Aorta (tissue), 5 donors: ENCODE results near the gene CDKN3. TPM values are rescaled to one million over a fixed set of nuclear protein-coding genes. Genes with fewer than 3 reads are reported as not detected.
"Not testable (repeated sequence)": the region's sequence is repeated elsewhere in the genome, so short reads cannot be mapped to it uniquely, and the experiment has no call there.

Experiments used
- ATAC-seq: fragments of 200-7000 bp; cut with Tn5 transposase; one replicate; pipeline ENCODE4 v1.9.1; 2022; ENCODE audit warnings: moderate library complexity; ENCODE audit not compliant: low FRiP score
- DNase-seq, 2 donors: peaks; one replicate each; pipeline ENCODE4 v3.0.0-alpha.2; 2020
- H3K27ac ChIP-seq, 2 donors: one replicate each; pipeline ENCODE4 v1.5.1; 2013; ENCODE audit warnings: low read length in 2 of 2, mild to moderate bottlenecking in 2 of 2, moderate library complexity in 2 of 2, control low read depth in 1 of 2, inconsistent platforms in 1 of 2, low read depth in 1 of 2
- H3K27me3 ChIP-seq, 2 donors: one replicate each; pipeline ENCODE4 v1.6.1; 2013; ENCODE audit warnings: control low read depth in 1 of 2, low read length in 1 of 2, mild to moderate bottlenecking in 1 of 2, moderate library complexity in 1 of 2; ENCODE audit not compliant: insufficient read depth in 2 of 2, control insufficient read depth in 1 of 2
- H3K36me3 ChIP-seq, 2 donors: one replicate each; pipeline ENCODE4 v1.6.1; 2013; ENCODE audit warnings: control low read depth in 1 of 2, low read length in 1 of 2, mild to moderate bottlenecking in 1 of 2; ENCODE audit not compliant: insufficient read depth in 2 of 2, control insufficient read depth in 1 of 2
- H3K4me1 ChIP-seq, 2 donors: one replicate each; pipeline ENCODE4 v1.6.1; 2013; ENCODE audit warnings: low read length in 2 of 2, control low read depth in 1 of 2, mild to moderate bottlenecking in 1 of 2, moderate library complexity in 1 of 2; ENCODE audit not compliant: insufficient read depth in 2 of 2, control insufficient read depth in 1 of 2
- H3K4me3 ChIP-seq, 2 donors: one replicate each; pipeline ENCODE4 v1.5.1; 2013; ENCODE audit warnings: low read length in 2 of 2, control low read depth in 1 of 2, mild to moderate bottlenecking in 1 of 2
- H3K9me3 ChIP-seq: one replicate; pipeline ENCODE4 v1.6.1; 2013; ENCODE audit warnings: mild to moderate bottlenecking, low read length; ENCODE audit not compliant: control insufficient read depth
- WGBS, 2 donors: extraction: QIAGEN DNeasy Blood & Tissue Kit; methylation state at CpG; one replicate each; pipeline ENCODE4 v1.1.7; 2013; 5-methylcytosine and 5-hydroxymethylcytosine counted together
- intact Hi-C, 2 donors: fragments of 100-400 bp; cut with DNase I; formaldehyde crosslinking; loops; one replicate each; pipeline versions ENCODE4 v1.14.2 to v1.15.0; 2022
- polyA plus RNA-seq, 2 donors: library from polyadenylated mRNA; stranded (reverse); fragments of 200-250 nt; gene quantifications; one replicate each; pipeline ENCODE4 v1.2.3, GENCODE V29; 2013
- total RNA-seq, 2 donors: library from RNA; stranded (reverse); fragmentation: NEBNext Ultra II Directional; extraction: Animal tissue kit (Norgen Biotek cat#: 25700); gene quantifications; one replicate each; pipeline ENCODE4 v1.2.1, GENCODE V29; 2021
- donor health status: healthy with polysubstance abuse.
- donor health status: Bipolar disorder and iron deficiency.
- donor health status: DM: no; HTN: no; CAD: no.
- donor health status: DM: no; HTN: no; CAD: no.
- donor health status: DM: yes; HTN: yes; CAD: no.

Gene CDKN3
- total and polyA plus RNA-seq, 4 donors: 2.2 to 10.5 (median 6.4) TPM

GRCh38 chr14:54381821-54382220, 15.0 kb upstream of the CDKN3 start:
- no peak overlapping the region for H3K27ac ChIP-seq
- intact Hi-C loops: no loop called here
- H3K4me1 ChIP-seq: no peaks in the 10 kb centered on the region
- no peaks in the 10 kb centered on the region for H3K27me3 ChIP-seq
- H3K9me3 ChIP-seq: no peaks in the 10 kb centered on the region
- no peak overlapping the region for H3K4me3 ChIP-seq
- H3K36me3 ChIP-seq: no peaks in the 10 kb centered on the region
- ATAC-seq: no peak
- no peak for DNase-seq

DNA sequence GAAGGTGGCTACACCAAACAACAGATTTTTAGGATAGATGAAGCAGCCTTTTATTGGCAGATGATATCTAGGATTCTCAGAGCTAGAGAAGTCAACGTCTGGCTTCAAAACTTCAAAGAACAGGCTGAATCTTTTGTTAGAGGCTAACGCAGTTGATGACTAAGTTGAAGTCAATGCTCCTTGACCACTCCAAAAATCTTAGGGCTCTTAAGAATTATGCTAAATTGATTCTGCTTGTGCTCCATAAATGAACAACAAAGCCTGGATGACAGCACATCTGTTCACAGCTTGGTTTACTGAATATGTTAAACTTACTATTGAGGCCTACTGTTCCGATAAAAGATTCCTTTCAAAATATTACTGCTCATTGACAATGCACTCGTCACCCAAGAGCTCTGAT, 13.0 kb upstream of the CDKN3 start:
- 94 to 96% methylated on average over 4 of the region's 4 CpGs for WGBS, 2 donors
- Histone ChIP-seq H3K36me3 (no peaks in the 10 kb centered on the region), H3K27me3 (no peaks in the 10 kb centered on the region), H3K4me3 (no peak overlapping the region), H3K4me1 (no peaks in the 10 kb centered on the region), H3K27ac (no peak overlapping the region), H3K9me3 (no peaks in the 10 kb centered on the region)
- ATAC-seq (no peak), DNase-seq (no peak)
- intact Hi-C loops: no loop called here

DNA sequence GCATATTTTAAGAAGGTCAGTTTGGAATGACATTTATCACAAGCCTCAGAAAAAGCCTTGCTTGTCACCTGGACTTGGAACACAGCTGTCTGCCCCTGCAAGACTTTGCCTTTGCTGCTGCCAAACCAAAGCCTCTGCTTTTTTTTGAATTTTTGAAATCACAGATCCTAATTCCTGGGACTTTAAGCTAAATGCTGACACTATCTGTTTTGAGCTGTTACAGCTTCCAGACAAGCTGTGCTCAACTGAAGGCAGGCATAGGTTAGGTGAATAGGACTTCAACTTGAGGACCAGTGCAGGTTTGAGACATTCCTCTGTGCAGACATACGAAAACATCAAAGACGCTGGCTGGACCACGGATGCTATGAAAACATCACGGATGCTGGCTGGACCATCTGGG, 11.3 kb upstream of the CDKN3 start:
- ATAC-seq (no peak), DNase-seq (no peak)
- Histone ChIP-seq H3K4me3 (no peak overlapping the region), H3K4me1 (no peaks in the 10 kb centered on the region), H3K27me3 (no peaks in the 10 kb centered on the region), H3K27ac (no peak overlapping the region), H3K9me3 (no peaks in the 10 kb centered on the region), H3K36me3 (no peaks in the 10 kb centered on the region)
- intact Hi-C loops: no loop called here
- 68 to 72% methylated on average over 4 of the region's 4 CpGs for WGBS, 2 donors

DNA sequence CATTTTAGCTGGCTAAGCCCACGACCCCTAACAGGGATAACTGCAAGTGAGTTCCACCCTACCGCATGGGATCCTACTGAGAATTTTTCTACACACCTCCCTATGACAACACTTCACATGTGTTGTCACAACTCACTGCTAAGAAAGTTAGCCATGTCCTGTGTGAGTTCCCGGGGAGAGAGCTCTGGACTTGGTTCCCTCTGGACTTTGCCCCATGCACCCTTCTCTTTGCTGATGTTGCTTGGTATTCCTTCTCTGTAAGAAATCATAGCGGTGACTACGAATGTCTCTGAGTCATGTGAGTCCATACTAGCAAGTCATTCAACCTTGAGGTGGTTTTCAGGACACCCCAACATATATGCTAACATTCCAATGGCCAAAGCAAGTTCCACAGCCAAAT, 9.5 kb upstream of the CDKN3 start:
- DNase-seq (no peak), ATAC-seq (no peak)
- no peak overlapping the region for H3K4me3 ChIP-seq
- H3K27ac ChIP-seq: no peak overlapping the region
- no peaks in the 10 kb centered on the region for H3K36me3 ChIP-seq
- no peaks in the 10 kb centered on the region for H3K4me1 ChIP-seq
- intact Hi-C loops: no loop called here
- H3K9me3 ChIP-seq: no peaks in the 10 kb centered on the region
- no peaks in the 10 kb centered on the region for H3K27me3 ChIP-seq
- 93 to 94% methylated on average over 5 of the region's 5 CpGs for WGBS, 2 donors

DNA sequence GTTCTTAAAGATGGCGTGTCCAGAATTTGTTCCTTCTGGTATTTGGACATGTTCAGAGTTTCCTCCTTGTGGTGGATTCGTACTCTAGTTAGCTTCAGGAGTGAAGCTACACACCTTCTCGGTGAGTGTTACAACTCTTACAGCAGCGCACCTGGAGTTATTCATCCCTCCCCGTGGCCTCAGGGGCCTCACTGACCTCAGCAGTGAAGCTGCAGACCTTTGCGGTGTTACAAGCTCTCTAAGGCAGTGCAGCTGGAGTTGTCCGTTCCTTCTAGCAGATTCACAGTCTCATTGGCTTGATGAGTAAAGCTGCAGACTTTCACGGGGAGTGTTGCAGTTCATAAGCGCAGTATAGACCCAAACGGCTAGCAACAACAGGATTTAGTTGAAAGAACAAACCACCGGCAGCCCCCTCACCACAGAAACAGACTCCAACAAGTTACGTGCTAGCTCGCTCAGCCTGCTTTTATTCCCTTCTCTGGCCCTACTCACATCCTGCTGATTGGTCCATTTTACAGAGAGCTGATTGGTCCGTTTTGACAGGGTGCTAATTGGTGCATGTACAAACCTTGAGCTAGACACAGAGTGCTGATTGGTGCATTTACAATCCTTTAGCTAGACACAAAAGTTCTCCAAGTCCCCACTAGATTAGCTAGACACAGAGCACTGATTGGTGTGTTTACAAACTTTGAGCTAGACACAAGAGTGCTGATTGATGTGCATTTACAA, 4.5 kb upstream of the CDKN3 start:
- H3K27me3 ChIP-seq: no peaks in the 10 kb centered on the region
- no peaks in the 10 kb centered on the region for H3K9me3 ChIP-seq
- no peaks in the 10 kb centered on the region for H3K4me1 ChIP-seq
- WGBS, 2 donors: 86 to 89% methylated on average over 14 of the region's 14 CpGs
- ATAC-seq: no peak
- no peak overlapping the region for H3K4me3 ChIP-seq
- intact Hi-C loops: no loop called here
- H3K27ac ChIP-seq: no peak overlapping the region
- DNase-seq: no peak
- no peaks in the 10 kb centered on the region for H3K36me3 ChIP-seq

GRCh38 chr14:54392986-54393884, 3.6 kb upstream of the CDKN3 start:
- H3K9me3 ChIP-seq, H3K4me3 ChIP-seq, ATAC-seq, H3K27me3 ChIP-seq, DNase-seq, H3K36me3 ChIP-seq, H3K4me1 ChIP-seq, H3K27ac ChIP-seq, intact Hi-C loops: not testable (repeated sequence)
- WGBS, 2 donors: 91 to 94% methylated on average over 66 to 68 of the region's 68 CpGs

GRCh38 chr14:54394596-54394995, 2.2 kb upstream of the CDKN3 start:
- DNase-seq (no peak), ATAC-seq (no peak)
- WGBS, 2 donors: 96 to 97% methylated on average over 27 of the region's 27 CpGs
- H3K36me3 ChIP-seq: no peaks in the 10 kb centered on the region
- H3K27ac ChIP-seq: no peak overlapping the region
- H3K4me1 ChIP-seq: no peaks in the 10 kb centered on the region
- intact Hi-C loops: no loop called here
- no peaks in the 10 kb centered on the region for H3K9me3 ChIP-seq
- H3K4me3 ChIP-seq: no peak overlapping the region
- no peaks in the 10 kb centered on the region for H3K27me3 ChIP-seq

DNA sequence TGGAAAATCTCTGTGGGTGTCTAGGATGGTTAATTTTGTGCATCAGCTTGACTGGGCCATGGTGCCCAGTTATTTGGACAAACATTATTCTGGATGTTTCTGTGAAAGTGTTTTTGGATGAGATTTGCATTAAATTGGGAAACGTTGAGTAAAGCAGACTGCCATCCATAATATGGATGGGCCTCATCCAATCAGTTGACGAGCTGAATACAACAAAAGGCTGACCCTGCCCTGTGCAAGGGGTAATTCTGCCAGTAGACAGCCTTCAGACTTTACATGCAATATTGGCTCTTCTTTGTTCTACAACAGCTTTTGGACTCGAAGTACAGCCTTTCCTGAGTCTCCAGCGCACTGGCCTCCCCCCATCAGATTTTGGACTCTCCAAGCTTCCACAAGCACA, 1.5 kb upstream of the CDKN3 start:
- no peaks in the 10 kb centered on the region for H3K9me3 ChIP-seq
- no peak for ATAC-seq
- no peaks in the 10 kb centered on the region for H3K4me1 ChIP-seq
- H3K27ac ChIP-seq: no peak overlapping the region
- no peak overlapping the region for H3K4me3 ChIP-seq
- 82 to 83% methylated on average over 4 of the region's 4 CpGs for WGBS, 2 donors
- intact Hi-C loops: no loop called here
- no peaks in the 10 kb centered on the region for H3K27me3 ChIP-seq
- no peak for DNase-seq
- H3K36me3 ChIP-seq: no peaks in the 10 kb centered on the region

DNA sequence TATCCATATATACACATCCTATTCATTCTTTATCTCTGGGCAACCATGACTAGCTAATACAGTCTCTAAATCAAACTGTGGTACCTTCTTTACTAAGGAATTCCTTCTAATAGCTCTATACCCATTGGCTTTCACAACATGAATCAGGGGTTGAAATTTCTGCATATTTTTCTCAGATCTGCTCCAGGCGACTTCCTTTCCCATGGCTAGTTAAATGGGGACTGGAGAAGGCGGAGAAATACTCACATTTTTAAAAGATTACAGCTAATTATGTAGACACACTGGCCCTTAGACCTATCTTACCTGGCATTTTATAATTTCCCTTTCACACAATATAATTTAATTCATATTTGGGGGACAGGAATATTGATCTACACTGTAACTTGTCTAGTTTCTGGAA, 1.1 kb upstream of the CDKN3 start:
- Histone ChIP-seq H3K36me3 (no peaks in the 10 kb centered on the region), H3K4me3 (no peak overlapping the region), H3K27ac (no peak overlapping the region), H3K27me3 (no peaks in the 10 kb centered on the region), H3K4me1 (no peaks in the 10 kb centered on the region), H3K9me3 (no peaks in the 10 kb centered on the region)
- WGBS, 2 donors: 95 to 99% methylated on average over 2 of the region's 2 CpGs
- intact Hi-C loops: no loop called here
- DNase-seq (no peak), ATAC-seq (no peak)
